Liver (tissue), 3 donors: Measurements from ENCODE around the gene CMTM4.

Experiments
- GABPA ChIP-seq, 2 donors: IDR thresholded peaks in 1 of 2; conservative IDR thresholded peaks in 1 of 2; 2 replicates each; pipeline ENCODE4 v1.6.1; 2016; ENCODE audit warnings: antibody characterized with exemption in 2 of 2, mild to moderate bottlenecking in 1 of 2, moderate library complexity in 1 of 2
- JUND ChIP-seq, 2 donors: IDR thresholded peaks; 2 replicates each; pipeline ENCODE4 v1.6.1; 2016; ENCODE audit warnings: antibody characterized with exemption in 2 of 2
- RXRA ChIP-seq, 2 donors: IDR thresholded peaks; 2 replicates each; pipeline ENCODE4 v1.6.1; 2017 to 2018; ENCODE audit warnings: antibody characterized with exemption in 2 of 2, mild to moderate bottlenecking in 1 of 2
- SP1 ChIP-seq: IDR thresholded peaks from 2 replicates; pipeline ENCODE4 v1.6.1; 2018; ENCODE audit warnings: antibody characterized with exemption, mild to moderate bottlenecking
- YY1 ChIP-seq: IDR thresholded peaks from 2 replicates; pipeline ENCODE4 v1.6.1; 2016; ENCODE audit warnings: antibody characterized with exemption, mild to moderate bottlenecking
- TF ChIP-seq, protein P1 (sequence below): fragments of 150-350 bp; IDR thresholded peaks from 2 replicates; pipeline ENCODE4 v1.5.1; 2017; ENCODE audit warnings: improper control_type of control experiment, low read depth, low read length; ENCODE audit not compliant: missing input control
- TF ChIP-seq, protein P2 (sequence below): IDR thresholded peaks from 2 replicates; pipeline ENCODE4 v1.6.1; 2016; ENCODE audit warnings: antibody characterized with exemption
- TF ChIP-seq, protein P3 (sequence below): IDR thresholded peaks from 2 replicates; pipeline ENCODE4 v1.6.1; 2016; ENCODE audit warnings: antibody characterized with exemption
- TF ChIP-seq, protein P4 (sequence below): IDR thresholded peaks from 2 replicates; pipeline ENCODE4 v1.6.1; 2016; ENCODE audit warnings: antibody characterized with exemption, mild to moderate bottlenecking
- TF ChIP-seq, protein P5 (sequence below): IDR thresholded peaks from 2 replicates; pipeline ENCODE4 v1.6.1; 2016; ENCODE audit warnings: antibody characterized with exemption
- donor health status: healthy.
- donor health status: healthy.

DNA sequence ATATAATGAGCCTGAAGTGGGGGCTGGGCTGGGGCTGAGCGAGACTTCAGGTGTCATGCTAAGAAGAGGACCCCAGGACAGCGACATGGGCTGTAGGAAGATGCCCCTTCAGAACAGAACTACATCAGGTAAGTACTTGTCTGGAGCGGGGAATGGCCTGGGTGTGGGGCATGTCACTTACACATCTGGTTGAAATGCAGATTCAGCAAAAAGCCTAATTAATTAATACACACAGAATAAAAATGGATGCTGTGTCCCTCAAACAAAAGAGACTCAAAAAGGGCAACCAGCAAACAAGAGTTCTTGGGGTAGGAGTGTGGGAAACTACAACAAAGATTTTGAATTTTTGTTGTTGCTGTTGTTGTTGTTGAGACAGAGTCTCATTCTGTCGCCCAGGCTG, 105.5 kb downstream of the CMTM4 start:
- TF ChIP-seq, protein P1, sequence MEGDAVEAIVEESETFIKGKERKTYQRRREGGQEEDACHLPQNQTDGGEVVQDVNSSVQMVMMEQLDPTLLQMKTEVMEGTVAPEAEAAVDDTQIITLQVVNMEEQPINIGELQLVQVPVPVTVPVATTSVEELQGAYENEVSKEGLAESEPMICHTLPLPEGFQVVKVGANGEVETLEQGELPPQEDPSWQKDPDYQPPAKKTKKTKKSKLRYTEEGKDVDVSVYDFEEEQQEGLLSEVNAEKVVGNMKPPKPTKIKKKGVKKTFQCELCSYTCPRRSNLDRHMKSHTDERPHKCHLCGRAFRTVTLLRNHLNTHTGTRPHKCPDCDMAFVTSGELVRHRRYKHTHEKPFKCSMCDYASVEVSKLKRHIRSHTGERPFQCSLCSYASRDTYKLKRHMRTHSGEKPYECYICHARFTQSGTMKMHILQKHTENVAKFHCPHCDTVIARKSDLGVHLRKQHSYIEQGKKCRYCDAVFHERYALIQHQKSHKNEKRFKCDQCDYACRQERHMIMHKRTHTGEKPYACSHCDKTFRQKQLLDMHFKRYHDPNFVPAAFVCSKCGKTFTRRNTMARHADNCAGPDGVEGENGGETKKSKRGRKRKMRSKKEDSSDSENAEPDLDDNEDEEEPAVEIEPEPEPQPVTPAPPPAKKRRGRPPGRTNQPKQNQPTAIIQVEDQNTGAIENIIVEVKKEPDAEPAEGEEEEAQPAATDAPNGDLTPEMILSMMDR: no peak
- TF ChIP-seq, protein P2, sequence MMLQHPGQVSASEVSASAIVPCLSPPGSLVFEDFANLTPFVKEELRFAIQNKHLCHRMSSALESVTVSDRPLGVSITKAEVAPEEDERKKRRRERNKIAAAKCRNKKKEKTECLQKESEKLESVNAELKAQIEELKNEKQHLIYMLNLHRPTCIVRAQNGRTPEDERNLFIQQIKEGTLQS: no peak
- TF ChIP-seq, protein P3, sequence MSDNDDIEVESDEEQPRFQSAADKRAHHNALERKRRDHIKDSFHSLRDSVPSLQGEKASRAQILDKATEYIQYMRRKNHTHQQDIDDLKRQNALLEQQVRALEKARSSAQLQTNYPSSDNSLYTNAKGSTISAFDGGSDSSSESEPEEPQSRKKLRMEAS: no peak
- TF ChIP-seq, protein P4, sequence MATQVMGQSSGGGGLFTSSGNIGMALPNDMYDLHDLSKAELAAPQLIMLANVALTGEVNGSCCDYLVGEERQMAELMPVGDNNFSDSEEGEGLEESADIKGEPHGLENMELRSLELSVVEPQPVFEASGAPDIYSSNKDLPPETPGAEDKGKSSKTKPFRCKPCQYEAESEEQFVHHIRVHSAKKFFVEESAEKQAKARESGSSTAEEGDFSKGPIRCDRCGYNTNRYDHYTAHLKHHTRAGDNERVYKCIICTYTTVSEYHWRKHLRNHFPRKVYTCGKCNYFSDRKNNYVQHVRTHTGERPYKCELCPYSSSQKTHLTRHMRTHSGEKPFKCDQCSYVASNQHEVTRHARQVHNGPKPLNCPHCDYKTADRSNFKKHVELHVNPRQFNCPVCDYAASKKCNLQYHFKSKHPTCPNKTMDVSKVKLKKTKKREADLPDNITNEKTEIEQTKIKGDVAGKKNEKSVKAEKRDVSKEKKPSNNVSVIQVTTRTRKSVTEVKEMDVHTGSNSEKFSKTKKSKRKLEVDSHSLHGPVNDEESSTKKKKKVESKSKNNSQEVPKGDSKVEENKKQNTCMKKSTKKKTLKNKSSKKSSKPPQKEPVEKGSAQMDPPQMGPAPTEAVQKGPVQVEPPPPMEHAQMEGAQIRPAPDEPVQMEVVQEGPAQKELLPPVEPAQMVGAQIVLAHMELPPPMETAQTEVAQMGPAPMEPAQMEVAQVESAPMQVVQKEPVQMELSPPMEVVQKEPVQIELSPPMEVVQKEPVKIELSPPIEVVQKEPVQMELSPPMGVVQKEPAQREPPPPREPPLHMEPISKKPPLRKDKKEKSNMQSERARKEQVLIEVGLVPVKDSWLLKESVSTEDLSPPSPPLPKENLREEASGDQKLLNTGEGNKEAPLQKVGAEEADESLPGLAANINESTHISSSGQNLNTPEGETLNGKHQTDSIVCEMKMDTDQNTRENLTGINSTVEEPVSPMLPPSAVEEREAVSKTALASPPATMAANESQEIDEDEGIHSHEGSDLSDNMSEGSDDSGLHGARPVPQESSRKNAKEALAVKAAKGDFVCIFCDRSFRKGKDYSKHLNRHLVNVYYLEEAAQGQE: no peak
- TF ChIP-seq SP1: no peak
- TF ChIP-seq YY1: no peak
- TF ChIP-seq GABPA (IDR thresholded peaks at IDR 0.05 in 1 of 2, conservative IDR thresholded peaks at IDR 0.05 in 1 of 2): no peak
- no peak for TF ChIP-seq RXRA (IDR thresholded peaks at IDR 0.05)
- TF ChIP-seq JUND (IDR thresholded peaks at IDR 0.05): no peak
- TF ChIP-seq, protein P5, sequence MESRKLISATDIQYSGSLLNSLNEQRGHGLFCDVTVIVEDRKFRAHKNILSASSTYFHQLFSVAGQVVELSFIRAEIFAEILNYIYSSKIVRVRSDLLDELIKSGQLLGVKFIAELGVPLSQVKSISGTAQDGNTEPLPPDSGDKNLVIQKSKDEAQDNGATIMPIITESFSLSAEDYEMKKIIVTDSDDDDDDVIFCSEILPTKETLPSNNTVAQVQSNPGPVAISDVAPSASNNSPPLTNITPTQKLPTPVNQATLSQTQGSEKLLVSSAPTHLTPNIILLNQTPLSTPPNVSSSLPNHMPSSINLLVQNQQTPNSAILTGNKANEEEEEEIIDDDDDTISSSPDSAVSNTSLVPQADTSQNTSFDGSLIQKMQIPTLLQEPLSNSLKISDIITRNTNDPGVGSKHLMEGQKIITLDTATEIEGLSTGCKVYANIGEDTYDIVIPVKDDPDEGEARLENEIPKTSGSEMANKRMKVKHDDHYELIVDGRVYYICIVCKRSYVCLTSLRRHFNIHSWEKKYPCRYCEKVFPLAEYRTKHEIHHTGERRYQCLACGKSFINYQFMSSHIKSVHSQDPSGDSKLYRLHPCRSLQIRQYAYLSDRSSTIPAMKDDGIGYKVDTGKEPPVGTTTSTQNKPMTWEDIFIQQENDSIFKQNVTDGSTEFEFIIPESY: no peak
